ENCODE results near the gene ADAMTS6.
A peak's percentile ranks its signal among the peaks of the same experiment; 100 is the strongest.

The ADAMTS6 gene

DNA sequence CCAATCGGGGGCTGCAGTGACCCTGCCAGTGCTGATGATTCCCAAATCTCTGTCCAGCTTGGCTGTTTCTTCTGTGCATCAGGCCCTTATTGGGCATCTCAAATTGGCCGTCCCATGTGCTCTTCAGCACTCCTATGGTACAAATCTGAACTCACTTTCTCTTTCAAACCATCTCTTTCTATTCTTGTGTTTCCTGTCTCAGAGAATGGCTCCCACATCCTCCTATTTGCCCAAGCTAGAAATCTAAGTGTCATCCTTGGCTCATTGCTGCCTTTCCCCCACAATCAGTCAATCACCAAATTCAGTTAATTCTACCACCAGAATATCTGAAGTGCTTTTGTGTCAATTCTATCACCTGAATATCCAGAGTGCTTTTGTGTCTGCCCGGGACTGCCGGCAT, 376.4 kb downstream of the ADAMTS6 start:
- no peaks in the 10 kb centered on the region for H3F3A ChIP-seq (ENCODE audit: insufficient read depth)
- TF ChIP-seq, protein P1, sequence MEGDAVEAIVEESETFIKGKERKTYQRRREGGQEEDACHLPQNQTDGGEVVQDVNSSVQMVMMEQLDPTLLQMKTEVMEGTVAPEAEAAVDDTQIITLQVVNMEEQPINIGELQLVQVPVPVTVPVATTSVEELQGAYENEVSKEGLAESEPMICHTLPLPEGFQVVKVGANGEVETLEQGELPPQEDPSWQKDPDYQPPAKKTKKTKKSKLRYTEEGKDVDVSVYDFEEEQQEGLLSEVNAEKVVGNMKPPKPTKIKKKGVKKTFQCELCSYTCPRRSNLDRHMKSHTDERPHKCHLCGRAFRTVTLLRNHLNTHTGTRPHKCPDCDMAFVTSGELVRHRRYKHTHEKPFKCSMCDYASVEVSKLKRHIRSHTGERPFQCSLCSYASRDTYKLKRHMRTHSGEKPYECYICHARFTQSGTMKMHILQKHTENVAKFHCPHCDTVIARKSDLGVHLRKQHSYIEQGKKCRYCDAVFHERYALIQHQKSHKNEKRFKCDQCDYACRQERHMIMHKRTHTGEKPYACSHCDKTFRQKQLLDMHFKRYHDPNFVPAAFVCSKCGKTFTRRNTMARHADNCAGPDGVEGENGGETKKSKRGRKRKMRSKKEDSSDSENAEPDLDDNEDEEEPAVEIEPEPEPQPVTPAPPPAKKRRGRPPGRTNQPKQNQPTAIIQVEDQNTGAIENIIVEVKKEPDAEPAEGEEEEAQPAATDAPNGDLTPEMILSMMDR (IDR thresholded peaks at IDR 0.05; ENCODE audit: insufficient read depth, low read length, poor library complexity, severe bottlenecking): no peak
- no peak for TF ChIP-seq EZH2phosphoT487 (conservative IDR thresholded peaks at IDR 0.05; ENCODE audit: low read length)
- no peak overlapping the region for H2AFZ ChIP-seq (ENCODE audit: low read depth, low read length, severe bottlenecking)
- no peaks in the 10 kb centered on the region for H3K27me3 ChIP-seq (ENCODE audit: low read length)
- no peaks in the 10 kb centered on the region for H3K9me3 ChIP-seq (ENCODE audit: insufficient read depth, low read length)
- no peak overlapping the region for H3K4me2 ChIP-seq (ENCODE audit: low read depth, low read length, poor library complexity, severe bottlenecking)
- H3K9me2 ChIP-seq (replicated peaks; ENCODE audit: insufficient read depth, low read length): no peaks in the 10 kb centered on the region
- no peak overlapping the region for H3K9ac ChIP-seq (ENCODE audit: low read length)
- H4K20me1 ChIP-seq (ENCODE audit: low read depth, low read length): no peaks in the 10 kb centered on the region
- no peak overlapping the region for H3K4me3 ChIP-seq (ENCODE audit: insufficient read depth, low read length, poor library complexity, severe bottlenecking)
- H3K79me2 ChIP-seq (ENCODE audit: insufficient read depth, low read length): no peaks in the 10 kb centered on the region
- no peaks in the 10 kb centered on the region for H3K36me3 ChIP-seq (ENCODE audit: low read length)
- no peak overlapping the region for H3K27ac ChIP-seq (ENCODE audit: low read depth, low read length)

GRCh38 chr5:65104831-65105230, 376.9 kb downstream of the ADAMTS6 start:
- Histone ChIP-seq H3K36me3 (ENCODE audit: low read length) (no peaks in the 10 kb centered on the region), H3K9me2 (replicated peaks; ENCODE audit: insufficient read depth, low read length) (no peaks in the 10 kb centered on the region), H3F3A (ENCODE audit: insufficient read depth) (no peaks in the 10 kb centered on the region), H3K9me3 (ENCODE audit: insufficient read depth, low read length) (no peaks in the 10 kb centered on the region), H2AFZ (ENCODE audit: low read depth, low read length, severe bottlenecking) (no peak overlapping the region), H3K9ac (ENCODE audit: low read length) (no peak overlapping the region), H3K4me2 (ENCODE audit: low read depth, low read length, poor library complexity, severe bottlenecking) (no peak overlapping the region), H3K79me2 (ENCODE audit: insufficient read depth, low read length) (no peaks in the 10 kb centered on the region), H3K27me3 (ENCODE audit: low read length) (no peaks in the 10 kb centered on the region), H3K4me3 (ENCODE audit: insufficient read depth, low read length, poor library complexity, severe bottlenecking) (no peak overlapping the region), H3K27ac (ENCODE audit: low read depth, low read length) (no peak overlapping the region), H4K20me1 (ENCODE audit: low read depth, low read length) (no peaks in the 10 kb centered on the region)
- TF ChIP-seq EZH2phosphoT487 (conservative IDR thresholded peaks at IDR 0.05; ENCODE audit: low read length): no peak
- TF ChIP-seq, protein P1 (IDR thresholded peaks at IDR 0.05; ENCODE audit: insufficient read depth, low read length, poor library complexity, severe bottlenecking): no peak

DNA sequence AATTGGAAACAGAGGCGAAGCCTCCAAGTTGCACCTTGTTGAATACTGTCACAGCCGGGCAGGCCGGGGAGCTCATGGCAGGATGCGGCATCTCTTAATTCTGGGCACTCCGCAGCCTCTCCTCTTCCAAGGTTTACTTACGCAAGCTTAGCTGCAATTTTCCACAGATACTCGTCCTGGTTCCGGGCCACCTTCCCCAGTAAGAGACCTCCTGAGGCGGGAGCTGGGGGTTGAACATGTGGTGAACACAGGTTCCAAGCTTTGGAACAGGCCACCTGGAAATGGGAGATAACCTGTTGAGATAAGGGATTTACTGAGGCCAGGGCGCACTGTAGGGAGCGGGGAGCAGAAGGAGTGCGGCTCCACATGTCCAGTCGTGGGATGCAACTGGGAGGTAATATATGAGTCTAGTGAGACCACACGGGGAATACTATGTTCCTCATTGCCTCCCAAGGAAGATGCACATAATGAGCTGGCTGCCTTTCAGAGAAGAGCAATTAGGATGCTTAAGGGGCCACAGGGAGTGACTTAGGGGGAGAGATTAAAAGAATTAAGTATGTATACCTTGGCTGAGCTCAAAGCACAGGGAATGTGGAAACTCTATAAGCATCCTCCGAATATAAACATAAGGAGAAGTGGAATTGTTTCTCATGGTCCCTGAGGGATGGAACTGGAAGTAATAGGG, 377.8 kb downstream of the ADAMTS6 start:
- H3K79me2 ChIP-seq (ENCODE audit: insufficient read depth, low read length): no peaks in the 10 kb centered on the region
- H3K36me3 ChIP-seq (ENCODE audit: low read length): no peaks in the 10 kb centered on the region
- peak overlapping the region; percentile 47 for H3K4me3 ChIP-seq (ENCODE audit: insufficient read depth, low read length, poor library complexity, severe bottlenecking)
- no peaks in the 10 kb centered on the region for H4K20me1 ChIP-seq (ENCODE audit: low read depth, low read length)
- H2AFZ ChIP-seq (ENCODE audit: low read depth, low read length, severe bottlenecking): peak overlapping the region; percentile 90
- no peaks in the 10 kb centered on the region for H3F3A ChIP-seq (ENCODE audit: insufficient read depth)
- H3K4me2 ChIP-seq (ENCODE audit: low read depth, low read length, poor library complexity, severe bottlenecking): peak overlapping the region; percentile 67
- no peaks in the 10 kb centered on the region for H3K27me3 ChIP-seq (ENCODE audit: low read length)
- no peaks in the 10 kb centered on the region for H3K9me3 ChIP-seq (ENCODE audit: insufficient read depth, low read length)
- TF ChIP-seq, protein P1 (IDR thresholded peaks at IDR 0.05; ENCODE audit: insufficient read depth, low read length, poor library complexity, severe bottlenecking): no peak
- TF ChIP-seq EZH2phosphoT487 (conservative IDR thresholded peaks at IDR 0.05; ENCODE audit: low read length): no peak
- no peaks in the 10 kb centered on the region for H3K9me2 ChIP-seq (replicated peaks; ENCODE audit: insufficient read depth, low read length)
- H3K27ac ChIP-seq (ENCODE audit: low read depth, low read length): no peak overlapping the region
- H3K9ac ChIP-seq (ENCODE audit: low read length): peak overlapping the region; percentile 45

All from SU-DHL-6 (cell line).